SK-N-MC (cell line): Measurements from ENCODE around the gene PEX11A.

Experiments used
- EZH2 ChIP-seq: fragments of 200-600 bp; sonication (generic); IDR thresholded peaks from one replicate; pipeline ENCODE4 v1.6.1; 2017; ENCODE audit warnings: antibody characterized with exemption
- FOXP2 ChIP-seq: optimal IDR thresholded peaks from 2 replicates; pipeline ENCODE3; 2011; ENCODE audit warnings: mild to moderate bottlenecking, moderate library complexity; ENCODE audit not compliant: insufficient read depth; ENCODE audit errors: extremely low read length, control extremely low read depth
- POLR2AphosphoS5 ChIP-seq: IDR thresholded peaks from 2 replicates; pipeline ENCODE4 v1.6.1; 2012; ENCODE audit warnings: mild to moderate bottlenecking, low read depth, low read length, borderline replicate concordance

DNA sequence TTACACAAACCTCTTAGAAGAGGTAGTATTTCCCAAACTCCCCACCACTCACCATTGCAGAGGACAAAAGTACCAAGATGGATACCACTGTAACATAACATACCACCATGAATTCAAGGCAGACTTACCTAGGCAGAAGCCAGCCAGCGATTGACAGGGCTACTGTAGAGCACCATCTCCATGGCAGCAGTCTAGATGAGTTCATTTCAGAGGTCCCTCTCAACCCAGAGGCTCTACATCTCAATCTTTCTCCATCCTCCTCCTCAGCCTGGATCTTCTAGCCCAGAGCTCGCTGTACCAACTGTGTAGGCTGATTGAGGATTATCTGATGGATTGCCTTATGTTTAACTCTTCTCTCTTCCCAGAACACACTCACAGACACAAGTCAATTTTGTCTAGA, 9.4 kb downstream of the PEX11A start:
- TF ChIP-seq POLR2AphosphoS5 (no peak), FOXP2 (no peak), EZH2 (no peak)
